Measurements from ENCODE around the gene KCNC1. TPM values are rescaled to one million over a fixed set of nuclear protein-coding genes. Genes with fewer than 3 reads are reported as not detected.
A peak's percentile ranks its signal among the peaks of the same experiment; 100 is the strongest.

The KCNC1 gene
- total and polyA plus RNA-seq, 4 donors, result 3.8 to 48.7 (median 31.0) TPM

- H3K27ac ChIP-seq (ENCODE audit: low read depth, low read length), result no peak overlapping the region
- WGBS (ENCODE audit: insufficient coverage), result 4% methylated on average over 102 of the region's 102 CpGs
- peak overlapping the region; percentile 46 for H3K4me3 ChIP-seq (ENCODE audit: low read depth, low read length)
- DNase-seq (ENCODE audit: low read depth in 4 of 6, low spot score in 6 of 6), result peak in 2 of 6 donors; percentile 70 to 78
- H3K27me3 ChIP-seq (ENCODE audit: control insufficient read depth, insufficient read depth, low read length), result peaks cover 21% of the 10 kb centered on the region
- H3K4me1 ChIP-seq (ENCODE audit: control insufficient read depth, insufficient read depth, low read length), result peaks cover 56% of the 10 kb centered on the region
- H3K36me3 ChIP-seq (ENCODE audit: control insufficient read depth, insufficient read depth, low read length), result peaks cover 12% of the 10 kb centered on the region
- H3K9me3 ChIP-seq (ENCODE audit: control insufficient read depth, insufficient read depth, low read length), result no peaks in the 10 kb centered on the region
These were observed 1.4 kb downstream of the KCNC1 start for GRCh38 chr11:17735818-17736578.

GRCh38 chr11:17736579-17736893 is 2.0 kb downstream of the KCNC1 start:
- peaks cover 53% of the 10 kb centered on the region for H3K4me1 ChIP-seq (ENCODE audit: control insufficient read depth, insufficient read depth, low read length)
- no peaks in the 10 kb centered on the region for H3K9me3 ChIP-seq (ENCODE audit: control insufficient read depth, insufficient read depth, low read length)
- peak in 2 of 6 donors; percentile 20 to 43 for DNase-seq (ENCODE audit: low read depth in 4 of 6, low spot score in 6 of 6)
- 11% methylated on average over 12 of the region's 12 CpGs for WGBS (ENCODE audit: insufficient coverage)
- peaks cover 16% of the 10 kb centered on the region for H3K36me3 ChIP-seq (ENCODE audit: control insufficient read depth, insufficient read depth, low read length)
- H3K27me3 ChIP-seq (ENCODE audit: control insufficient read depth, insufficient read depth, low read length), result peaks cover 21% of the 10 kb centered on the region
- H3K4me3 ChIP-seq (ENCODE audit: low read depth, low read length), result peak overlapping the region; percentile 46
- H3K27ac ChIP-seq (ENCODE audit: low read depth, low read length), result no peak overlapping the region

- 68% methylated on average over 8 of the region's 15 CpGs for WGBS (ENCODE audit: insufficient coverage)
- no peak for DNase-seq (ENCODE audit: low read depth in 4 of 6, low spot score in 6 of 6)
- peaks cover 19% of the 10 kb centered on the region for H3K36me3 ChIP-seq (ENCODE audit: control insufficient read depth, insufficient read depth, low read length)
- peak overlapping the region; percentile 46 for H3K4me3 ChIP-seq (ENCODE audit: low read depth, low read length)
- no peaks in the 10 kb centered on the region for H3K9me3 ChIP-seq (ENCODE audit: control insufficient read depth, insufficient read depth, low read length)
- peaks cover 20% of the 10 kb centered on the region for H3K27me3 ChIP-seq (ENCODE audit: control insufficient read depth, insufficient read depth, low read length)
- H3K27ac ChIP-seq (ENCODE audit: low read depth, low read length), result no peak overlapping the region
- peaks cover 53% of the 10 kb centered on the region for H3K4me1 ChIP-seq (ENCODE audit: control insufficient read depth, insufficient read depth, low read length)
These were observed 2.6 kb downstream of the KCNC1 start for GRCh38 chr11:17736930-17737817.

- Histone ChIP-seq H3K27me3 (ENCODE audit: control insufficient read depth, insufficient read depth, low read length) (peaks cover 17% of the 10 kb centered on the region), H3K4me1 (ENCODE audit: control insufficient read depth, insufficient read depth, low read length) (peaks cover 53% of the 10 kb centered on the region), H3K4me3 (ENCODE audit: low read depth, low read length) (peak overlapping the region; percentile 46), H3K36me3 (ENCODE audit: control insufficient read depth, insufficient read depth, low read length) (peaks cover 25% of the 10 kb centered on the region), H3K9me3 (ENCODE audit: control insufficient read depth, insufficient read depth, low read length) (no peaks in the 10 kb centered on the region), H3K27ac (ENCODE audit: low read depth, low read length) (no peak overlapping the region)
- DNase-seq (ENCODE audit: low read depth in 4 of 6, low spot score in 6 of 6), result no peak
- 30% methylated on average over 8 of the region's 10 CpGs for WGBS (ENCODE audit: insufficient coverage)
These were observed 3.8 kb downstream of the KCNC1 start for GRCh38 chr11:17738151-17738973.

GRCh38 chr11:17739945-17740338 is 5.4 kb downstream of the KCNC1 start:
- Histone ChIP-seq H3K36me3 (ENCODE audit: control insufficient read depth, insufficient read depth, low read length) (peaks cover 33% of the 10 kb centered on the region), H3K4me1 (ENCODE audit: control insufficient read depth, insufficient read depth, low read length) (peaks cover 49% of the 10 kb centered on the region), H3K27ac (ENCODE audit: low read depth, low read length) (no peak overlapping the region), H3K9me3 (ENCODE audit: control insufficient read depth, insufficient read depth, low read length) (no peaks in the 10 kb centered on the region), H3K27me3 (ENCODE audit: control insufficient read depth, insufficient read depth, low read length) (peaks cover 15% of the 10 kb centered on the region), H3K4me3 (ENCODE audit: low read depth, low read length) (no peak overlapping the region)
- no peak for DNase-seq (ENCODE audit: low read depth in 4 of 6, low spot score in 6 of 6)
- WGBS (ENCODE audit: insufficient coverage), result 63% methylated on average over 6 of the region's 6 CpGs

- 72% methylated on average over 6 of the region's 7 CpGs for WGBS (ENCODE audit: insufficient coverage)
- peaks cover 15% of the 10 kb centered on the region for H3K27me3 ChIP-seq (ENCODE audit: control insufficient read depth, insufficient read depth, low read length)
- H3K36me3 ChIP-seq (ENCODE audit: control insufficient read depth, insufficient read depth, low read length), result peaks cover 40% of the 10 kb centered on the region
- H3K9me3 ChIP-seq (ENCODE audit: control insufficient read depth, insufficient read depth, low read length), result no peaks in the 10 kb centered on the region
- peaks cover 44% of the 10 kb centered on the region for H3K4me1 ChIP-seq (ENCODE audit: control insufficient read depth, insufficient read depth, low read length)
- no peak overlapping the region for H3K4me3 ChIP-seq (ENCODE audit: low read depth, low read length)
- H3K27ac ChIP-seq (ENCODE audit: low read depth, low read length), result no peak overlapping the region
- no peak for DNase-seq (ENCODE audit: low read depth in 4 of 6, low spot score in 6 of 6)
These were observed 6.2 kb downstream of the KCNC1 start for GRCh38 chr11:17740649-17741235.

- peaks cover 37% of the 10 kb centered on the region for H3K4me1 ChIP-seq (ENCODE audit: control insufficient read depth, insufficient read depth, low read length)
- H3K4me3 ChIP-seq (ENCODE audit: low read depth, low read length), result no peak overlapping the region
- H3K27ac ChIP-seq (ENCODE audit: low read depth, low read length), result no peak overlapping the region
- no peak for DNase-seq (ENCODE audit: low read depth in 4 of 6, low spot score in 6 of 6)
- H3K27me3 ChIP-seq (ENCODE audit: control insufficient read depth, insufficient read depth, low read length), result peaks cover 9% of the 10 kb centered on the region
- H3K36me3 ChIP-seq (ENCODE audit: control insufficient read depth, insufficient read depth, low read length), result peaks cover 40% of the 10 kb centered on the region
- H3K9me3 ChIP-seq (ENCODE audit: control insufficient read depth, insufficient read depth, low read length), result no peaks in the 10 kb centered on the region
- 96% methylated on average over 9 of the region's 10 CpGs for WGBS (ENCODE audit: insufficient coverage)
These were observed 6.9 kb downstream of the KCNC1 start for GRCh38 chr11:17741487-17741886.

GRCh38 chr11:17742019-17742418 is 7.4 kb downstream of the KCNC1 start:
- DNase-seq (ENCODE audit: low read depth in 4 of 6, low spot score in 6 of 6), result no peak
- Histone ChIP-seq H3K27me3 (ENCODE audit: control insufficient read depth, insufficient read depth, low read length) (peaks cover 4% of the 10 kb centered on the region), H3K4me1 (ENCODE audit: control insufficient read depth, insufficient read depth, low read length) (peaks cover 31% of the 10 kb centered on the region), H3K27ac (ENCODE audit: low read depth, low read length) (no peak overlapping the region), H3K4me3 (ENCODE audit: low read depth, low read length) (no peak overlapping the region), H3K9me3 (ENCODE audit: control insufficient read depth, insufficient read depth, low read length) (no peaks in the 10 kb centered on the region), H3K36me3 (ENCODE audit: control insufficient read depth, insufficient read depth, low read length) (peaks cover 41% of the 10 kb centered on the region)
- whole genome bisulfite sequencing (ENCODE audit: insufficient coverage), result 83% methylated on average over 5 of the region's 5 CpGs

All from spinal cord (tissue), 10 donors.